ENCODE data around the gene FARSA.

GRCh38 chr19:12924621-12925310 lies 8.7 kb downstream of the FARSA start:
- TF ChIP-seq CTCF (IDR thresholded peaks at IDR 0.05) (no peak), POLR2A (IDR thresholded peaks at IDR 0.05) (no peak)

Measured in uterus (tissue), 2 donors.